Gastrocnemius medialis (tissue), 4 donors: ENCODE data around the gene ADRM1. TPM values are rescaled to one million over a fixed set of nuclear protein-coding genes. Genes with fewer than 3 reads are reported as not detected.

Experiments
- ATAC-seq, 2 donors: fragments of 150-250 bp; one replicate each; pipeline ENCODE4 v1.9.1; 2016
- DNase-seq, 2 donors: peaks; one replicate each; pipeline ENCODE4 v3.0.0-alpha.2; 2019
- H3K27ac ChIP-seq, 4 donors: fragments of 200-600 bp; sonication (generic); 1 replicate in 1 of 4; 2 replicates in 3 of 4; pipeline ENCODE4 v1.5.1; 2016 to 2018; ENCODE audit warnings: mild to moderate bottlenecking in 2 of 4, moderate library complexity in 1 of 4
- H3K27me3 ChIP-seq, 3 donors: fragments of 200-600 bp; sonication (generic) in 2 of 3; 1 replicate in 1 of 3; 2 replicates in 2 of 3; pipeline versions ENCODE4 v1.5.1 to v1.6.0; 2016 to 2019; ENCODE audit warnings: mild to moderate bottlenecking in 1 of 3, moderate library complexity in 1 of 3
- H3K36me3 ChIP-seq, 2 donors: fragments of 200-600 bp; sonication (generic) in 1 of 2; one replicate each; pipeline ENCODE4 v1.5.1; 2017 to 2018
- H3K4me1 ChIP-seq, 2 donors: fragments of 200-600 bp; sonication (generic) in 1 of 2; one replicate each; pipeline ENCODE4 v1.5.1; 2016 to 2017; ENCODE audit warnings: mild to moderate bottlenecking in 2 of 2
- H3K4me3 ChIP-seq, 4 donors: fragments of 200-600 bp; sonication (generic) in 3 of 4; 1 replicate in 1 of 4; 2 replicates in 3 of 4; pipeline ENCODE4 v1.5.1; 2016 to 2019; ENCODE audit warnings: mild to moderate bottlenecking in 2 of 4
- H3K9me3 ChIP-seq, 3 donors: fragments of 200-600 bp; sonication (generic) in 2 of 3; 1 replicate in 1 of 3; 2 replicates in 2 of 3; pipeline ENCODE4 v1.5.1; 2016 to 2019
- POLR2A ChIP-seq, 2 donors: fragments of 450-650 bp; IDR thresholded peaks; one replicate each; pipeline ENCODE4 v1.6.1; 2017; ENCODE audit warnings: antibody characterized with exemption in 2 of 2, mild to moderate bottlenecking in 2 of 2, moderate library complexity in 2 of 2
- in situ Hi-C, 4 donors: fragments of 200-750 bp; cut with MboI; loops; one replicate each; pipeline versions ENCODE4 v1.15.0 to v1.8.0; 2017; ENCODE audit warnings: low sequenced_read_pairs in 4 of 4
- intact Hi-C: fragments of 100-400 bp; cut with DNase I; formaldehyde crosslinking; loops from one replicate; pipeline ENCODE4 v1.15.1; 2023; ENCODE audit warnings: low total_unique reads
- total RNA-seq, 4 donors: library from RNA; depleted of rRNA; stranded (reverse); fragments of >200 nt; gene quantifications; one replicate each; pipeline versions ENCODE4 v1.1.0 to v1.2.3, GENCODE V29; 2016
- TF ChIP-seq, protein P1 (sequence below), 5 experiments: fragments of 450-650 bp in 3 of 5; fragments of 200-600 bp in 2 of 5; sonication (generic) in 2 of 5; IDR thresholded peaks in 4 of 5; conservative IDR thresholded peaks in 1 of 5; 1 replicate in 4 of 5; 2 replicates in 1 of 5; pipeline ENCODE4 v1.5.1; 2016 to 2019; ENCODE audit warnings: antibody characterized with exemption in 5 of 5, mild to moderate bottlenecking in 3 of 5, moderate library complexity in 3 of 5

ADRM1 gene
- total RNA-seq, 4 donors from 2014 or later, result 389 to 644 (median 611) TPM

DNA sequence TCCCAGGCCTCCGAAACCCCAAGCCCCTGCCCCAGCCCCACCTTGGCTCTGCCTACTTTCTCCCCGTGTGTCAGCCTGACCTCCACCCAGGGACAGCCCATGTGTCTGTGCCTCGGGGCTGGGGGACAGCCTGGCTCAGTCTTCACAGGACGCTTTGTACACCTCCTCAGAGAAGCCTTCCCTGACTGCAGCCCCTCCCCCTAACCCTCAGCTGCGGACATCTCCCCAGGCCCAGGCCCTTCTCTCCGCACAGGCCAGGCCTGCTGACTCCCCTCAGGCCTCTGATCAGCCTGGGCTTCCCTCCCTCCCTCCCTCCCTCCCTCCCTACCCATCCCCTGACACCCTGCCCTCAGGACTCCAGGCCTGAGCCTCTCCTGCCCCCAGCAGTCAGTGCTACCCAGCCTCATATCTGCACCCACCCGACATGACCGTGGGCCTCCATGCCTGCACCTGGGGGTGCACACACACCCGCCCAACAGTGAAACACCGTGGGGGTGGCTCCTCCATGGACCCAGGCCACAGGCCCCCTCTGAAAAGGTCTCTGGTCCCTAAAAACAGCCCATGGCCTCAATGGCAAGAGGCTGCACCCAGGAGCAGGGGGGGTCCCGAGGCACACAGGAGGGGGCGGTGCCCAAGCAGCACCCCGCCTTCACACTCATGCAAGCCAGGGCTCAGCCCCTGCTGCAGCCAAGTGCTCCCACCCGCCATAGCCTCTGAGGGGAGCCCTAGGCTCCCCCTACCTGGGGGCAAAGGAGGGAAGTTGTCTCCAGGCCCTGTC lies 51.4 kb downstream of the ADRM1 start:
- TF ChIP-seq POLR2A (IDR thresholded peaks at IDR 0.05), result no peak
- TF ChIP-seq, protein P1, sequence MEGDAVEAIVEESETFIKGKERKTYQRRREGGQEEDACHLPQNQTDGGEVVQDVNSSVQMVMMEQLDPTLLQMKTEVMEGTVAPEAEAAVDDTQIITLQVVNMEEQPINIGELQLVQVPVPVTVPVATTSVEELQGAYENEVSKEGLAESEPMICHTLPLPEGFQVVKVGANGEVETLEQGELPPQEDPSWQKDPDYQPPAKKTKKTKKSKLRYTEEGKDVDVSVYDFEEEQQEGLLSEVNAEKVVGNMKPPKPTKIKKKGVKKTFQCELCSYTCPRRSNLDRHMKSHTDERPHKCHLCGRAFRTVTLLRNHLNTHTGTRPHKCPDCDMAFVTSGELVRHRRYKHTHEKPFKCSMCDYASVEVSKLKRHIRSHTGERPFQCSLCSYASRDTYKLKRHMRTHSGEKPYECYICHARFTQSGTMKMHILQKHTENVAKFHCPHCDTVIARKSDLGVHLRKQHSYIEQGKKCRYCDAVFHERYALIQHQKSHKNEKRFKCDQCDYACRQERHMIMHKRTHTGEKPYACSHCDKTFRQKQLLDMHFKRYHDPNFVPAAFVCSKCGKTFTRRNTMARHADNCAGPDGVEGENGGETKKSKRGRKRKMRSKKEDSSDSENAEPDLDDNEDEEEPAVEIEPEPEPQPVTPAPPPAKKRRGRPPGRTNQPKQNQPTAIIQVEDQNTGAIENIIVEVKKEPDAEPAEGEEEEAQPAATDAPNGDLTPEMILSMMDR (IDR thresholded peaks at IDR 0.05 in 4 of 5, conservative IDR thresholded peaks at IDR 0.05 in 1 of 5), result no peak
- in situ Hi-C loops, result no loop called here
- Histone ChIP-seq H3K9me3 (no peaks in the 10 kb centered on the region), H3K27me3 (no peaks in the 10 kb centered on the region), H3K36me3 (no peaks in the 10 kb centered on the region), H3K4me1 (peaks cover 59 to 65% of the 10 kb centered on the region in 2 donors), H3K4me3 (no peak overlapping the region), H3K27ac (peak overlapping the region in 3 of 4 donors; percentile 82 to 88 (median 82))
- intact Hi-C loops, result no loop called here
- ATAC-seq (no peak), DNase-seq (no peak)

DNA sequence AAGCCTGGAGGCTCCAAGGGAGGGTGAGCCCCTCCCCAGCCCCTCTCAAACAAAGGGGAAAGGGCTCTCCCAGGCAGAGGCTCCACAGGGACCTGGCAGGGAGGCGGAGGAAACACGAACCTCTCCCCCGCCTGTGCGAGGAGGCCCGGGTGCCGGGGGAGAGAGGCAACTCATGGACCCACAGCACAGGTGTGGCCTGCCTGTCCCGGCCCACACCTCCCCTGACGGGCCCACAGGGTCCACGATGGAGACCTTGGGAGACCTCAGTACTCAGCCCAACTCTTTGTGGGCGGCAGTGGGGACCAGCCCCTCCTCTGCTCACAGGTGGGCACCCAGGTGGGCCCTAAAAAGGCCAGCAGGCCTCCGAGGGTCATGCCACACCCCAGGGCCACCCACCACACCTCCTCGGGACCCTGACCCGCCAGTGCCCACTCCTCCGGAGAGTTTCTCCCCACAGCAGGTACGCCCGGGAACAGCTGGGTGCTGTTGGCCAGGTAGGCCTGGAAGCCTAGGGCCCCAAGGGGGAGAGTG lies 52.1 kb downstream of the ADRM1 start:
- no peaks in the 10 kb centered on the region for H3K36me3 ChIP-seq
- TF ChIP-seq POLR2A (IDR thresholded peaks at IDR 0.05), result no peak
- TF ChIP-seq, protein P1 (IDR thresholded peaks at IDR 0.05 in 4 of 5, conservative IDR thresholded peaks at IDR 0.05 in 1 of 5), result no peak
- intact Hi-C loops (no loop called here), in situ Hi-C loops (no loop called here)
- H3K27ac ChIP-seq, result peak overlapping the region; percentile 82 to 88 (median 82)
- H3K27me3 ChIP-seq, result no peaks in the 10 kb centered on the region
- ATAC-seq (no peak), DNase-seq (no peak)
- H3K4me1 ChIP-seq, result peaks cover 65 to 70% of the 10 kb centered on the region in 2 donors
- no peaks in the 10 kb centered on the region for H3K9me3 ChIP-seq
- H3K4me3 ChIP-seq, result peak overlapping the region in 1 of 4 donors; percentile 36

DNA sequence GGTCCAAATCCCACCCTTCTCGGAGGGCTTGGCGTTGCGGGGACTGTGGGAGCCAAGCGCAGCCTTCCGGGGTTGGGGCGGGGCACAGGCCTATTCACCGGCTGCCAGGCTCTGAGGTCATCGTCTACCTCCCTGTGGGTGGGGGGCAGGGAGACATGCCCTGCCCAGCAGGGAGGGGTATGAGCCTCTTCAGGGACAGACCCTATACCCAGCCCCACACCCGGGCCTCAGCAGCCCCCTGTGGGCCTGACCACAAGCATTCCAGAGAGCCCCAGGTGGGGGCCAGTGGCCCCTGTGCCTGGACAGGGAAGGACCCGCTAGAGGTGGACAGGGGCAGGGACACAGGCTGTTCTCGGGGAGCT lies 52.7 kb downstream of the ADRM1 start:
- ATAC-seq (no peak), DNase-seq (no peak)
- H3K9me3 ChIP-seq, result no peaks in the 10 kb centered on the region
- peaks cover 66 to 72% of the 10 kb centered on the region in 2 donors for H3K4me1 ChIP-seq
- peak overlapping the region in 2 of 4 donors; percentile 36 to 40 for H3K4me3 ChIP-seq
- in situ Hi-C loops, result no loop called here
- intact Hi-C loops, result no loop called here
- peak overlapping the region; percentile 82 to 88 (median 82) for H3K27ac ChIP-seq
- H3K36me3 ChIP-seq, result no peaks in the 10 kb centered on the region
- TF ChIP-seq, protein P1 (IDR thresholded peaks at IDR 0.05 in 4 of 5, conservative IDR thresholded peaks at IDR 0.05 in 1 of 5), result no peak
- TF ChIP-seq POLR2A (IDR thresholded peaks at IDR 0.05), result no peak
- no peaks in the 10 kb centered on the region for H3K27me3 ChIP-seq

DNA sequence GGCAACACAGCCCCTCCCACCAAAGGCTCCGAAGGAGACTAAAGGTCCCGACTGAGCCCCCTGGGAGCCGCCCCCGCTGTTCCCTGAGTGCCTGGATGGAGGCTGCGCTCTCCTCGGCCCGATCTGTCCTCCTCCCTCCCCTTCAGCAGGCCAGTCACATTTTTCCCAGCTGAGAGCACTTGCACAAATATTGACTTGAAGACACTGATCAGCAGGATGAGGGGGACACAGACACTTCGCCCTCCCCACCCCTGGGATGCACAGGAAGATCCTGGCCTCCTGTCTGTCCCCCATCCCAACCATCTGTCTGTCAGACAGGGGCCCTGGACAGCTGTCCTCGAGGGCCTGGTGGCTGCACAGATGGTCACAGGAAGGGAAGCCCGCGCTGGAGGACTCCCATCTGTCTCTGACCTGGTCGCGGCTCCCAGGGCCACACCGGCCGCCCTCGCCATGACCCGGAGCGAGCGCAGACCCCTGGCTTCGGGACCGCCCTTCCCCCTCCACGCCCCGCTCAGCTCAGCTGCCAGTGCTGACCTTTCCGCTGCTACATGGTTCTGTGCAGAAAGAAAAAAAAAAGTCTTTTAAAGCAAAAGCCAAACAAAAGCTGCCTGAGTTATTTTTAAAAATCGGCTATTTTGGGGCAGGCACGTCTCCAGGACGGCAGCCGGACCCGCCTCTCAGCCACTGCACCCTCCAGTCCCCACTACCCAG lies 53.2 kb downstream of the ADRM1 start:
- Histone ChIP-seq H3K9me3 (no peaks in the 10 kb centered on the region), H3K4me3 (peak overlapping the region; percentile 19 to 40 (median 37)), H3K27me3 (no peaks in the 10 kb centered on the region), H3K27ac (peak overlapping the region; percentile 82 to 88 (median 82)), H3K36me3 (no peaks in the 10 kb centered on the region), H3K4me1 (peaks cover 66 to 72% of the 10 kb centered on the region in 2 donors)
- ATAC-seq (no peak), DNase-seq (no peak)
- intact Hi-C loops, result no loop called here
- no peak for TF ChIP-seq POLR2A (IDR thresholded peaks at IDR 0.05)
- TF ChIP-seq, protein P1 (IDR thresholded peaks at IDR 0.05 in 4 of 5, conservative IDR thresholded peaks at IDR 0.05 in 1 of 5), result no peak
- in situ Hi-C loops, result no loop called here
